ENCODE measurements around the gene ARVCF.

ARVCF gene

DNA sequence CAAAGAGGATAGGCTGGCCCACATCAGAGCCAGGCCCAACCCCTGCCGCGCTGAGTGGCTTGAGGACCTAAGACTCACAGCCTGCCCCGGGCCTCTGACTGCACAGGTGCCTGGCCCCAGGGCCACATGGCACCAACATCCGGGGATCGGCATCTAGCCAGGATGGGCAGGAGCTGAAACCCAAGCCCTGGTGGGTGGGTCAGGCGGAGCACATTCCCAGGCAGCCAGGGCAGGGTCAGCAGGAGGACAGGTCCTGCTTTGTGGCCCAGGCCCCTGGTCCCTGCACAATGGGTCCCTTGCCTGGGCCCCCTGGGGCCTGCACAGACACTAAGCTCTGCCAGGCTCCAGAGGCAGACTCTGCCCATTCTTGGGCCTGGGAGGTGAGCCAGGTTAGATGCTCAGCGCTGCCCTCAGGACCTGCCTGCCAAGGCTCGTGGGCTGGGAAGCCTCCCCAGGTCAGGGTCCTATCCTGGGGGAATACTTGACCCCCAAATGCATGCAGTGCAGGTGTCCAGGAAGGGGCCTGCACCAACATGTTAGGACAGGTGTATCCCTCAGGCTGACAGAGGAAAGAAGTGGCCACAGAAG is 33.5 kb downstream of the ARVCF start:
- no peak for TF ChIP-seq CTCF (conservative IDR thresholded peaks at IDR 0.05; ENCODE audit: low read length)
- no peak for DNase-seq (ENCODE audit: low read depth)
- no peak overlapping the region for H3K4me3 ChIP-seq (ENCODE audit: low read length)

DNA sequence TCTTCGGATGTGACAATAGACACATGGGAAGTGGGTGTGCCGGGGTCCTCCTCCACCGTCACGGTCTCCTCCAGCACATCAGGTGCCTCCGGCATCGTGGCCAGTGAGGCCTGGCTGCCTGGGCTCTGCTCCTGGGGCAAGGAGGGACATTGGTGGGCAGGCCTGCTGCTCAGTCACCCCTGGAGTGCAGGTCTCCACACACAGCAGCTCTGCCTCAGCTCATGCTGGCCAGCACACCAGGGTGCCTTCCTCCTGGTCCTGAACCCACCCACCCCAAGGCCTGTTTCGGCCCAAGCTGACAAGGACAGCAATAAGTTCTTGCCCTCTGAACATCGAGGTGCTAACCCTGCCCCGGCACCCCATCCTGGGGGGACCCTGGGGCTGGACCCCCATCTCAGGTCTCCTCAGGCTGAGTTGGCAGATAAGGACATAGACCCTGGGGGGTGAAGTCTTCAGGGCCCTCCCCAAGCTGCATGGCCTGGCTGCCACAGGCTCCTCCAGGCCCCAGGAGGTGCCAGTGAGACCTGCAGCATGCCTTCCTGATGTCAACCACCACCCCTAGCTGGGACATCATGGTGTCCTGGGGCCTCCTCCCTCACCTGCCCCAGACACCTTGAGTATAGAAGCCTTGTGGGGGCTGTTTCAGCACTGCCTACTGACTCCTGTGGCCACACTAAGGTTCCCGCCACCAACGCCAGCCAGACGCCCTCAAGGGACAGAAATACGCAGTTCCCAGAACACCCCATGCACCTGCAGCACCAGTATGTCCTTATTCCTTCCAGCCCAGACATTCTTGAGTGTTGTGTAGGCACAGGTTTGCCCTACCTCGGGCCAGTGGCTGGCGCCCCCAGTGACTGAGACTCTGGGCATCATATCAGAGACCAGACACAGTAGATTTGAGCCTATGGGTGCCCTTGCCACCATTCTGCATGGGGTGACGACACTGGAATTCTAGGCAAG is 34.4 kb downstream of the ARVCF start:
- DNase-seq (ENCODE audit: low read depth), result no peak
- TF ChIP-seq CTCF (conservative IDR thresholded peaks at IDR 0.05; ENCODE audit: low read length), result no peak
- H3K4me3 ChIP-seq (ENCODE audit: low read length), result no peak overlapping the region

DNA sequence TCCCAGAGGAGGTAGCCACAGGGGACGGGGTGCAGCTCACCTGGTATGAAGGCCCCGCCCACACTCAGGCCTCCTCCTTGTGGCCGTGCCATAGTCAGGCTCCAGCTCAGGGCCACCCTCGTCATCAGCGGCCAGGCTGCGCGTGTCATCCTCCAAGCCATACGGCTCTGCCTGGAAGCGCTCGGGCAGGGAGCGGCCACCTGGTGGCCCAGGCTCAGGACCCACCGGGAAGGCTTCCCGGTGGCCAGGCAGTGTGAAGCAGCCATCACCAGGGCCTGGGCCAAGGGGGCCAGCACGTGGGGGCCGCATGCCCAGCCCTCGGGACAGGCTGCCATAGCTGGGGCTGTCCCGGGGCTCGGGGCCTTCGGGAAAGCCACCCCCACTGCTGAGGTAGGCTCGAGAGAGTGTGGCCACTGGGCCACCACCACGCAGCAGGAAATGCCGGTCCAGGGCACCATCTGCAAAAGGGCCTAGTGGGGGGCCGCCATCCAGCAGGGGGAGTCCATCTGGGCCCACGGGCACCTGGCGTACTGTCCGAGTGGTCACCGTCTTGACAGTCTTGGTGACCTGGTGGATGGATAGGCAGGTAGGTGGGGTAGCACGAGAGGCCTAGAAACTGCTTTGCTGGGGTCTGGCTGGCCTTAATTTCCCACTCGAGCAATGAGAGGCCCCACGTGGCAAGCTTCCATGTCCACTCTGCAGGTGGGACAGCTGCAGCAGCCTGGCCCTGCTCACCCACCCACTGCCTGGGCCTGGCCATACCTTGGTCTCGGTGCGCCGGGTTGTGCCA is 35.3 kb downstream of the ARVCF start:
- no peak for TF ChIP-seq CTCF (conservative IDR thresholded peaks at IDR 0.05; ENCODE audit: low read length)
- no peak for DNase-seq (ENCODE audit: low read depth)
- H3K4me3 ChIP-seq (ENCODE audit: low read length), result no peak overlapping the region

GRCh38 chr22:19980766-19981165 is 35.9 kb downstream of the ARVCF start:
- DNase-seq (ENCODE audit: low read depth), result no peak
- TF ChIP-seq CTCF (conservative IDR thresholded peaks at IDR 0.05; ENCODE audit: low read length), result no peak
- no peak overlapping the region for H3K4me3 ChIP-seq (ENCODE audit: low read length)

GRCh38 chr22:19979712-19980493 is 36.7 kb downstream of the ARVCF start:
- no peak overlapping the region for H3K4me3 ChIP-seq (ENCODE audit: low read length)
- TF ChIP-seq CTCF (conservative IDR thresholded peaks at IDR 0.05; ENCODE audit: low read length), result no peak
- no peak for DNase-seq (ENCODE audit: low read depth)

- no peak for DNase-seq (ENCODE audit: low read depth)
- no peak for TF ChIP-seq CTCF (conservative IDR thresholded peaks at IDR 0.05; ENCODE audit: low read length)
- H3K4me3 ChIP-seq (ENCODE audit: low read length), result no peak overlapping the region
These were observed 37.9 kb downstream of the ARVCF start for GRCh38 chr22:19978748-19979147.

All from AG10803 (cell line).